ENCODE data around the gene DAPK1.

The DAPK1 gene

GRCh38 chr9:87696641-87697040 lies 199.0 kb downstream of the DAPK1 start:
- no peak for FAIRE-seq

DNA sequence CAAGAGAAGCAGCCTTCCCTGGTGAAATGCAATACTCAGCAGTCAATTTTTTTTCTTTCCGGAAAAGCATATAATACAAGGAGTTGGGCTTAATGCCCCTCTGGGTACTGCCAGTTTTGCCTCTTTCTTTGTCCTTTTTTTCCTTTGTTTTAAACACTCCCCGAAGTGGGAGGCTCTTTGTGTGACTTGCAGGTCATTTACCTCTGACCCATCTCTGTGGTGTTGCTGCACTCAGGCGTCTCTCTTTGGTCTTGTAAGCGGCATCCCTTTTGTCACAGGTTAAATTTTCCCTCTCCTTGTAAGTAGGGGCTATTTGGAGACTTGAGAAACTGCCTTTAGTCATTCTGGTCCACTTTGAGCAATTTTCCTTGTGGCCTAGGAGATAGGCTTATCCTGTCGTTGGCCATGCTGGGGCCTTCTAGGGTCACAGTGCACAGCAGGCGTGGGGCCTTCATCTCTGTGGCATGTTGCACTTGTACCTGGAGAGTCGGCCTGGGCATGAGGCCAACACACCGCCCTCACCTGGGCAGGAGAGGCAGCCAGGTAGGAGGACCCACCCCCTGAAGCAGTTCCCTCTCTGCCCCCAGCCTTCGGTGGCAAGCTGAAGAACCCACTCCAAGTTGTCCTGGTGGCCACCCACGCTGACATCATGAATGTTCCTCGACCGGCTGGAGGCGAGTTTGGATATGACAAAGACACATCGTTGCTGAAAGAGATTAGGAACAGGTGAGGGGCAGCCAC lies 200.6 kb downstream of the DAPK1 start:
- FAIRE-seq: no peak

GRCh38 chr9:87699835-87700234 lies 202.2 kb downstream of the DAPK1 start:
- FAIRE-seq: no peak

- no peak for FAIRE-seq
These were observed 203.8 kb downstream of the DAPK1 start for GRCh38 chr9:87701491-87701890.

- no peak for FAIRE-seq
These were observed 204.3 kb downstream of the DAPK1 start for GRCh38 chr9:87701931-87702421.

GRCh38 chr9:87702921-87703320 lies 205.3 kb downstream of the DAPK1 start:
- no peak for FAIRE-seq

- FAIRE-seq: no peak
These were observed 206.1 kb downstream of the DAPK1 start for GRCh38 chr9:87703636-87704276.

- FAIRE-seq: no peak
These were observed 206.7 kb downstream of the DAPK1 start for GRCh38 chr9:87704342-87704741.

DNA sequence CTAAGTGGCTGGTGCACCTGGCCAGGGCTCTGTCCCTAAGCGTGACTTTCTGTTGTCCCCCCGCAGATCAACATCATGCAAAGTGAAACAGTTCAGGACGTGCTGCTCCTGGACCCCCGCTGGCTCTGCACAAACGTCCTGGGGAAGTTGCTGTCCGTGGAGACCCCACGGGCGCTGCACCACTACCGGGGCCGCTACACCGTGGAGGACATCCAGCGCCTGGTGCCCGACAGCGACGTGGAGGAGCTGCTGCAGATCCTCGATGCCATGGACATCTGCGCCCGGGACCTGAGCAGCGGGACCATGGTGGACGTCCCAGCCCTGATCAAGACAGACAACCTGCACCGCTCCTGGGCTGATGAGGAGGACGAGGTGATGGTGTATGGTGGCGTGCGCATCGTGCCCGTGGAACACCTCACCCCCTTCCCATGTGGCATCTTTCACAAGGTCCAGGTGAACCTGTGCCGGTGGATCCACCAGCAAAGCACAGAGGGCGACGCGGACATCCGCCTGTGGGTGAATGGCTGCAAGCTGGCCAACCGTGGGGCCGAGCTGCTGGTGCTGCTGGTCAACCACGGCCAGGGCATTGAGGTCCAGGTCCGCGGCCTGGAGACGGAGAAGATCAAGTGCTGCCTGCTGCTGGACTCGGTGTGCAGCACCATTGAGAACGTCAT lies 208.5 kb downstream of the DAPK1 start:
- FAIRE-seq: no peak

DNA sequence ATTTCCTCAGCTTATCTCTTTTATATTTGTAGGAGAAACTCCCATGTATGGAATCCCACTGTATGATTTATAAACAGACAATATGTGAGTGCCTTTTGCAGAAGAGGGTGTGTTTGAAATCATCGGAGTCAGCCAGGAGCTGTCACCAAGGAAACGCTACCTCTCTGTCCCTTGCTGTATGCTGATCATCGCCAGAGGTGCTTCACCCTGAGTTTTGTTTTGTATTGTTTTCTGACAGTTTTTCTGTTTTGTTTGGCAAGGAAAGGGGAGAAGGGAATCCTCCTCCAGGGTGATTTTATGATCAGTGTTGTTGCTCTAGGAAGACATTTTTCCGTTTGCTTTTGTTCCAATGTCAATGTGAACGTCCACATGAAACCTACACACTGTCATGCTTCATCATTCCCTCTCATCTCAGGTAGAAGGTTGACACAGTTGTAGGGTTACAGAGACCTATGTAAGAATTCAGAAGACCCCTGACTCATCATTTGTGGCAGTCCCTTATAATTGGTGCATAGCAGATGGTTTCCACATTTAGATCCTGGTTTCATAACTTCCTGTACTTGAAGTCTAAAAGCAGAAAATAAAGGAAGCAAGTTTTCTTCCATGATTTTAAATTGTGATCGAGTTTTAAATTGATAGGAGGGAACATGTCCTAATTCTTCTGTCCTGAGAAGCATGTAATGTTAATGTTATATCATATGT lies 210.3 kb downstream of the DAPK1 start:
- no peak for FAIRE-seq

GRCh38 chr9:87708546-87708945 lies 210.9 kb downstream of the DAPK1 start:
- FAIRE-seq: no peak

- no peak for FAIRE-seq
These were observed 211.5 kb downstream of the DAPK1 start for GRCh38 chr9:87708986-87709728.

GRCh38 chr9:87710443-87710842 lies 212.8 kb downstream of the DAPK1 start:
- FAIRE-seq: no peak

- no peak for FAIRE-seq
These were observed 214.5 kb downstream of the DAPK1 start for GRCh38 chr9:87711857-87712800.

GRCh38 chr9:87712801-87713277 lies 215.2 kb downstream of the DAPK1 start:
- FAIRE-seq: no peak

GRCh38 chr9:87713278-87713987 lies 215.8 kb downstream of the DAPK1 start:
- FAIRE-seq: no peak

DNA sequence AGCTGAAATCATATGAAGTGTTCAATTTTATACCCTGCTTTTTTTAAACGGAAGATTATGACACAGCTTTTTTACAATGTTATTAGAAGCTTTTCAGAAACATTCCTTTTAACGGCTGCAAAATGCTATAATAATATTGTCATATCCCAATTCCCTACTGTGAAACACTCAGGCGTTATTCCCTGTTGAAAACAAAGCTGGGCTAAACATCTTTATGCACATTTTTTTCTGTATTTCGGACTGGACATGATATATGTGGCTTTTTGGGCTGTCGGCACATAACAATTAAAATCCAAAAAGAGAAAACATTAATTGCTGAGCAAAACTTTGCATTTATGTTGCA lies 216.3 kb downstream of the DAPK1 start:
- no peak for FAIRE-seq

- no peak for FAIRE-seq
These were observed 217.2 kb downstream of the DAPK1 start for GRCh38 chr9:87714819-87715218.

DNA sequence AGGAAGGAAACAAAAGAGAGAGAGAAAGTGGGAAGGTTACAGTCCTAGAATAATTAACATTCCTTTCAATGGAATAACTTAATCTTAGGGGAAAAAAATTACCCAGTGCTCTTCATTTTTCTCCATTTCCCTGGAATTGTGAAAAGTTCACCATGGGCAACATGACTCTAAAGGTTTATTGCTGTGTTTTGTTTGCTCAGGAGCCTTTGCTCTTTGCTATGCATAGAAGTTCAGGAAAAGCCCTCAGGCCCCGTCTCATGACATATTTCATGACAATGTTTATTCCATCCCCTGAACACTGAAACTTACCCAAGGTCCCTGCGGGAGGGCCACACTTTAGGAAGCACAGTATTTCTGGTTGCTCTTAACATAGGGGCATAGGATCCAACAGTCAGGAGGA lies 218.5 kb downstream of the DAPK1 start:
- FAIRE-seq: no peak

DNA sequence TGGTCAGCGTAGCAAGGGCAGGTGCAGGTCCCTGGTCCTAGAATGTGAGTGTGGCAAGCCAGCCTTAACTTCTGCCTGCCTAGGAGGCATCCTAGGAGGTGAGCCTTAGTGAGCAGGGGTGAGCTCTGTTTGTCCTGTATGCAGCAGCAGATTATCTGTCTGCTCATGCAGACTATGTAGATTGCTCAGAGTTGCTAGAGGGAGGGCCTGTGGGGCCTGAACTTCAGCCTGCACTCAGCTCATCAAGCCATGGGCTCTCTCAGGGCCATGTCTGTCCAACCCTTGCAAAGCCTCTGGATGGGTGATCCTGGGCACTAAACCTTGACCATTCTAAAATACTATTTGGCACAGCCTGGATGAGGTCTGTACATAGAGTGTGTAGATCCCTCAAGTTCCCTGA lies 219.8 kb downstream of the DAPK1 start:
- FAIRE-seq: no peak

GRCh38 chr9:87718231-87718630 lies 220.6 kb downstream of the DAPK1 start:
- FAIRE-seq: no peak

Data from G401.6 (cell line).